IMR-90 (cell line): ENCODE measurements around the gene DUSP3. TPM values are rescaled to one million over a fixed set of nuclear protein-coding genes. Genes with fewer than 3 reads are reported as not detected.

Experiments
- ATAC-seq: fragments of 200-7000 bp; cut with Tn5 transposase; 2 replicates; pipeline ENCODE4 v1.9.1; 2020; ENCODE audit warnings: low read depth, mild to moderate bottlenecking, moderate library complexity
- BruUV-seq: library from RNA; stranded (reverse); fragments of 400-500 nt; replicated peaks from 2 replicates; lab custom pipeline; 2021; lab: Mats Ljungman, UMichigan
- CTCF ChIA-PET: fragments of 300-600 bp; formaldehyde crosslinking; extraction: SDS; loops from one replicate; lab custom pipeline; 2021; ENCODE audit warnings: antibody characterized with exemption; lab: Yijun Ruan, JAX
- POLR2A ChIA-PET: fragments of 300-600 bp; sonication (Branson Sonifier 250); formaldehyde crosslinking; loops from one replicate; lab custom pipeline; 2022; ENCODE audit warnings: antibody characterized with exemption; ENCODE audit not compliant: unreplicated experiment; lab: Charles Lee
- DNase-seq: peaks from one replicate; pipeline ENCODE4 v3.0.0; 2013
- H2AFZ ChIP-seq: replicated peaks from 2 replicates; pipeline ENCODE3; 2013; ENCODE audit warnings: low read length, mild to moderate bottlenecking; ENCODE audit not compliant: poor library complexity
- H2AK5ac ChIP-seq: 2 replicates; pipeline ENCODE4 v1.6.1; 2013; ENCODE audit warnings: low read depth, low read length, inconsistent platforms
- H2AK9ac ChIP-seq: replicated peaks from 2 replicates; pipeline ENCODE3; 2013; ENCODE audit warnings: mild to moderate bottlenecking, low read depth, low read length, moderate library complexity; ENCODE audit not compliant: poor library complexity
- H2BK120ac ChIP-seq: 2 replicates; pipeline ENCODE4 v1.6.1; 2013; ENCODE audit warnings: low read depth, low read length, inconsistent platforms
- H2BK15ac ChIP-seq: 3 replicates; pipeline ENCODE4 v1.6.1; 2013; ENCODE audit warnings: low read depth, low read length, inconsistent platforms
- H2BK20ac ChIP-seq: 2 replicates; pipeline ENCODE4 v1.6.1; 2013; ENCODE audit warnings: low read depth, mild to moderate bottlenecking, inconsistent platforms, low read length, moderate library complexity
- H2BK5ac ChIP-seq: 2 replicates; pipeline ENCODE4 v1.6.1; 2013; ENCODE audit warnings: mild to moderate bottlenecking, low read depth, low read length, inconsistent platforms; ENCODE audit not compliant: poor library complexity, severe bottlenecking
- H3K14ac ChIP-seq: replicated peaks from 2 replicates; pipeline ENCODE4 v1.6.1; 2013; ENCODE audit warnings: low read depth, low read length, inconsistent platforms
- H3K18ac ChIP-seq: 2 replicates; pipeline ENCODE4 v1.6.1; 2013; ENCODE audit warnings: low read depth, low read length, control low read depth
- H3K23ac ChIP-seq: 2 replicates; pipeline ENCODE4 v1.6.1; 2013; ENCODE audit warnings: low read depth, low read length, inconsistent platforms
- H3K27ac ChIP-seq: 2 replicates; pipeline ENCODE4 v1.5.1; 2013; ENCODE audit warnings: mild to moderate bottlenecking, control low read depth, low read length; ENCODE audit not compliant: insufficient read depth
- H3K27me3 ChIP-seq: 2 replicates; pipeline ENCODE4 v1.6.1; 2013; ENCODE audit warnings: low read length; ENCODE audit not compliant: control insufficient read depth, insufficient read depth
- H3K36me3 ChIP-seq: 2 replicates; pipeline ENCODE4 v1.6.1; 2013; ENCODE audit warnings: low read length, mixed read lengths; ENCODE audit not compliant: control insufficient read depth, insufficient read depth
- H3K4ac ChIP-seq: 2 replicates; pipeline ENCODE4 v1.6.1; 2013; ENCODE audit warnings: low read depth, low read length, inconsistent platforms
- H3K4me1 ChIP-seq: 2 replicates; pipeline ENCODE4 v1.6.1; 2013; ENCODE audit warnings: low read length, mixed read lengths; ENCODE audit not compliant: control insufficient read depth, insufficient read depth
- H3K4me2 ChIP-seq: 2 replicates; pipeline ENCODE4 v1.6.1; 2013; ENCODE audit warnings: low read depth, mild to moderate bottlenecking, control low read depth, low read length, moderate library complexity
- H3K4me3 ChIP-seq: 2 replicates; pipeline ENCODE4 v1.5.1; 2013; ENCODE audit warnings: low read depth, mild to moderate bottlenecking, control low read depth, low read length, moderate library complexity; ENCODE audit not compliant: insufficient read depth
- H3K56ac ChIP-seq: 2 replicates; pipeline ENCODE4 v1.6.1; 2013; ENCODE audit warnings: low read length, inconsistent platforms; ENCODE audit not compliant: insufficient read depth; ENCODE audit errors: extremely low read depth
- H3K79me1 ChIP-seq, 2 experiments: 2 replicates each; pipeline ENCODE4 v1.6.1; 2013; ENCODE audit warnings: low read length in 2 of 2, inconsistent platforms in 1 of 2, low read depth in 1 of 2
- H3K9ac ChIP-seq: 2 replicates; pipeline ENCODE4 v1.6.1; 2013; ENCODE audit warnings: low read depth, low read length, control low read depth
- H3K9me1 ChIP-seq: 2 replicates; pipeline ENCODE4 v1.6.1; 2013; ENCODE audit warnings: low read length, inconsistent platforms; ENCODE audit not compliant: insufficient read depth
- H3K9me3 ChIP-seq: 2 replicates; pipeline ENCODE4 v1.6.1; 2013; ENCODE audit warnings: low read length; ENCODE audit not compliant: control insufficient read depth, insufficient read depth
- H4K20me1 ChIP-seq: 2 replicates; pipeline ENCODE4 v1.6.1; 2013; ENCODE audit warnings: low read length, inconsistent platforms; ENCODE audit not compliant: insufficient read depth
- H4K5ac ChIP-seq: 2 replicates; pipeline ENCODE4 v1.6.1; 2013; ENCODE audit warnings: mild to moderate bottlenecking, low read depth, low read length, control low read depth
- H4K8ac ChIP-seq, 2 experiments: 2 replicates each; pipeline ENCODE4 v1.6.1; 2013; ENCODE audit warnings: low read depth in 2 of 2, low read length in 2 of 2, control low read depth in 1 of 2, inconsistent platforms in 1 of 2
- H4K91ac ChIP-seq: 2 replicates; pipeline ENCODE4 v1.6.1; 2013; ENCODE audit warnings: low read depth, low read length, inconsistent platforms; ENCODE audit not compliant: insufficient read depth
- CHD1 ChIP-seq: IDR thresholded peaks from 2 replicates; pipeline ENCODE4 v1.6.1; 2012; ENCODE audit warnings: low read depth, low read length, improper control_type of control experiment
- CTCF ChIP-seq: conservative IDR thresholded peaks from 2 replicates; pipeline ENCODE4 v1.5.1; 2012; ENCODE audit warnings: mild to moderate bottlenecking, low read depth, low read length, improper control_type of control experiment
- ELK1 ChIP-seq: fragments of 150-350 bp; IDR thresholded peaks from 2 replicates; pipeline ENCODE4 v1.6.1; 2016; ENCODE audit warnings: low read depth, mild to moderate bottlenecking, low read length, moderate library complexity, borderline replicate concordance
- FOS ChIP-seq: fragments of 150-350 bp; IDR thresholded peaks from 2 replicates; pipeline ENCODE4 v1.6.1; 2016; ENCODE audit warnings: low read depth, low read length
- MAFK ChIP-seq: IDR thresholded peaks from 2 replicates; pipeline ENCODE4 v1.6.1; 2012; ENCODE audit warnings: low read depth, low read length, improper control_type of control experiment
- MAZ ChIP-seq: IDR thresholded peaks from 2 replicates; pipeline ENCODE4 v1.6.1; 2012; ENCODE audit warnings: low read depth, mild to moderate bottlenecking, low read length, improper control_type of control experiment, moderate library complexity, borderline replicate concordance
- MXI1 ChIP-seq: IDR thresholded peaks from 2 replicates; pipeline ENCODE4 v1.6.1; 2012; ENCODE audit warnings: low read depth, mild to moderate bottlenecking, low read length, moderate library complexity, borderline replicate concordance
- POLR2A ChIP-seq: IDR thresholded peaks from 2 replicates; pipeline ENCODE4 v1.6.1; 2012; ENCODE audit warnings: mild to moderate bottlenecking, low read depth, low read length
- RAD21 ChIP-seq: IDR thresholded peaks from 2 replicates; pipeline ENCODE4 v1.6.1; 2012; ENCODE audit warnings: low read length, improper control_type of control experiment
- RCOR1 ChIP-seq: IDR thresholded peaks from 2 replicates; pipeline ENCODE4 v1.6.1; 2012; ENCODE audit warnings: mild to moderate bottlenecking, low read length, improper control_type of control experiment; ENCODE audit not compliant: insufficient replicate concordance
- RFX5 ChIP-seq: IDR thresholded peaks from 2 replicates; pipeline ENCODE4 v1.8.0; 2012; ENCODE audit warnings: low read depth, mild to moderate bottlenecking, low read length, moderate library complexity
- SMC3 ChIP-seq: fragments of 150-350 bp; IDR thresholded peaks from 2 replicates; pipeline ENCODE4 v1.6.1; 2016; ENCODE audit warnings: low read depth, mild to moderate bottlenecking, antibody characterized with exemption, low read length, moderate library complexity
- USF2 ChIP-seq: fragments of 150-350 bp; IDR thresholded peaks from 2 replicates; pipeline ENCODE4 v1.6.1; 2017; ENCODE audit warnings: mild to moderate bottlenecking, antibody characterized with exemption, low read length, low read depth
- WGBS, 2 experiments: methylation state at CpG; one replicate each; pipeline versions ENCODE4 v1.1.5 to v1.1.7; 2013; ENCODE audit warnings: missing lambda C conversion rate in 2 of 2; ENCODE audit not compliant: insufficient read length in 1 of 2; ENCODE audit errors: extremely low coverage in 2 of 2; 5-methylcytosine and 5-hydroxymethylcytosine counted together
- dilution Hi-C: fragments of 300-500 bp; cut with HindIII; formaldehyde crosslinking; loops from one replicate; pipeline ENCODE4 v1.14.3; 2018; ENCODE audit warnings: low sequenced_read_pairs; ENCODE audit not compliant: unreplicated experiment
- in situ Hi-C: fragments of 300-500 bp; cut with MboI; formaldehyde crosslinking; loops from 3 replicates; pipeline ENCODE4 v1.14.3; 2019; ENCODE audit warnings: low sequenced_read_pairs, inconsistent platforms, mixed read lengths
- intact Hi-C: fragments of 100-400 bp; cut with micrococcal nuclease; formaldehyde crosslinking; loops from 2 replicates; pipeline ENCODE4 v1.10.0; 2022
- polyA plus RNA-seq, 3 experiments: library from polyadenylated mRNA; depleted of rRNA; stranded (reverse); fragments of >200 nt; gene quantifications; 2 replicates each; pipeline ENCODE4 v1.2.3, GENCODE V29; 2012; ENCODE audit warnings: low replicate concordance in 1 of 3
- total RNA-seq: library from RNA; depleted of rRNA; stranded (reverse); fragments of >200 nt; gene quantifications from 2 replicates; pipeline ENCODE4 v1.2.3, GENCODE V29; 2012

DUSP3 gene
- total and polyA plus RNA-seq, 2 of the 4 experiments (the other 2 are of a cell fraction) = 33.3 to 40.9 TPM

GRCh38 chr17:43754947-43755346 is 23.8 kb downstream of the DUSP3 start:
- ATAC-seq (no peak), DNase-seq (no peak)
- in situ Hi-C loops = loop anchor here (5.0 kb wide), 1 partner anchor 178 kb away; no protein-coding TSS in a partner anchor
- 18% methylated on average over 8 of the region's 21 CpGs; no CpG with 5 or more reads in 1 of the 2 experiments for WGBS, 2 experiments
- H3K27me3 ChIP-seq = peaks cover 60% of the 10 kb centered on the region
- H2BK5ac ChIP-seq = no peak overlapping the region
- H2BK20ac ChIP-seq = no peak overlapping the region
- CTCF ChIA-PET = interaction anchor here (0.9 to 1.3 kb wide), 4 partner anchors 9 to 63 kb away, joined by 3 to 5 read pairs (median 3); no protein-coding TSS in a partner anchor
- no peaks in the 10 kb centered on the region for H3K79me1 ChIP-seq
- no peak overlapping the region for H4K8ac ChIP-seq
- H3K36me3 ChIP-seq = no peaks in the 10 kb centered on the region
- POLR2A ChIA-PET = interaction anchor here (0.6 kb wide), 1 partner anchor 1520 kb away, joined by 4 read pairs; no protein-coding TSS in a partner anchor
- H2AK5ac ChIP-seq = no peak overlapping the region
- H3K9ac ChIP-seq = no peak overlapping the region
- no peak overlapping the region for H3K4ac ChIP-seq
- H4K20me1 ChIP-seq = no peaks in the 10 kb centered on the region
- peak overlapping the region; percentile 88 for H2AFZ ChIP-seq
- intact Hi-C loops = no loop called here
- no peak overlapping the region for H2BK15ac ChIP-seq
- H2AK9ac ChIP-seq = no peak overlapping the region
- no peak overlapping the region for H3K4me3 ChIP-seq
- no peak overlapping the region for H4K5ac ChIP-seq
- no peak overlapping the region for H2BK120ac ChIP-seq
- no TSS peak for BruUV-seq
- H3K27ac ChIP-seq = no peak overlapping the region
- H3K9me3 ChIP-seq = no peaks in the 10 kb centered on the region
- no peak overlapping the region for H4K91ac ChIP-seq
- no peak overlapping the region for H3K56ac ChIP-seq
- H3K4me1 ChIP-seq = no peaks in the 10 kb centered on the region
- no peak overlapping the region for H3K18ac ChIP-seq
- peaks cover 6% of the 10 kb centered on the region; the same call in 1 of the 2 replicates for H3K9me1 ChIP-seq
- H3K4me2 ChIP-seq = no peak overlapping the region; the same call in 1 of the 2 replicates
- no peak overlapping the region for H3K14ac ChIP-seq
- no peak overlapping the region for H3K23ac ChIP-seq
- dilution Hi-C loops = no loop called here
- TF ChIP-seq MAZ (no peak), ELK1 (no peak), RFX5 (no peak), CHD1 (no peak), MAFK (no peak), POLR2A (no peak), FOS (no peak), RAD21 (no peak), CTCF (no peak), MXI1 (no peak), RCOR1 (no peak), SMC3 (no peak), USF2 (no peak)
